Testis (tissue), 2 donors: Measurements from ENCODE around the gene ERICH2.

Experiments used
- POLR2A ChIP-seq: fragments of 450-650 bp; IDR thresholded peaks from one replicate; pipeline ENCODE4 v1.6.1; 2017; ENCODE audit warnings: antibody characterized with exemption, mild to moderate bottlenecking, moderate library complexity
- TF ChIP-seq, protein P1 (sequence below), 3 experiments: fragments of 450-650 bp in 2 of 3; fragments of 200-600 bp in 1 of 3; sonication (generic) in 1 of 3; IDR thresholded peaks; one replicate each; pipeline ENCODE4 v1.5.1; 2016 to 2019; ENCODE audit warnings: antibody characterized with exemption in 3 of 3, mild to moderate bottlenecking in 2 of 3, moderate library complexity in 1 of 3

DNA sequence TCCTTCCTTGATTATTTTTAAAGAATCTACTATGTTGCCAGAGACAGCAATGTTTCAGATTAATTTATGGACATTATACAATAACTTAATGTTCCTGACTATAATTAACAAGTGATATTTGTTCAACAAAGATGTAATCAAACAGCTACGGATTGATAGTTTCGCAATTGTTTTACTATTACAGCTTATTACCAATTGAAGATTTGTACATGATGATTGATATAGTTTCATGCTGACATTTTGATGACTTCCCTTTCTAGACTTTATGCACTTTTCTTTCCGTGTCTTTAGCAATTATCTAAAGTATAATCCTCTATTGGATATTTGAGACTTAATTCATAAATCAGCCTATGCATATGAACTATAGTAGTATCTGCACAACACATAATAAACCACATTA is 48.5 kb upstream of the ERICH2 start:
- TF ChIP-seq, protein P1, sequence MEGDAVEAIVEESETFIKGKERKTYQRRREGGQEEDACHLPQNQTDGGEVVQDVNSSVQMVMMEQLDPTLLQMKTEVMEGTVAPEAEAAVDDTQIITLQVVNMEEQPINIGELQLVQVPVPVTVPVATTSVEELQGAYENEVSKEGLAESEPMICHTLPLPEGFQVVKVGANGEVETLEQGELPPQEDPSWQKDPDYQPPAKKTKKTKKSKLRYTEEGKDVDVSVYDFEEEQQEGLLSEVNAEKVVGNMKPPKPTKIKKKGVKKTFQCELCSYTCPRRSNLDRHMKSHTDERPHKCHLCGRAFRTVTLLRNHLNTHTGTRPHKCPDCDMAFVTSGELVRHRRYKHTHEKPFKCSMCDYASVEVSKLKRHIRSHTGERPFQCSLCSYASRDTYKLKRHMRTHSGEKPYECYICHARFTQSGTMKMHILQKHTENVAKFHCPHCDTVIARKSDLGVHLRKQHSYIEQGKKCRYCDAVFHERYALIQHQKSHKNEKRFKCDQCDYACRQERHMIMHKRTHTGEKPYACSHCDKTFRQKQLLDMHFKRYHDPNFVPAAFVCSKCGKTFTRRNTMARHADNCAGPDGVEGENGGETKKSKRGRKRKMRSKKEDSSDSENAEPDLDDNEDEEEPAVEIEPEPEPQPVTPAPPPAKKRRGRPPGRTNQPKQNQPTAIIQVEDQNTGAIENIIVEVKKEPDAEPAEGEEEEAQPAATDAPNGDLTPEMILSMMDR (IDR thresholded peaks at IDR 0.05): no peak
- no peak for TF ChIP-seq POLR2A
